HG03045 (cell line): Measurements from ENCODE around the gene JAZF1.
"Not testable (repeated sequence)": the region's sequence is repeated elsewhere in the genome, so short reads cannot be mapped to it uniquely, and the experiment has no call there.

ENCODE experiments used
- ATAC-seq: cut with Tn5 transposase; IDR thresholded peaks from one replicate; pipeline ENCODE4 v1.9.1; 2021; ENCODE audit warnings: mild to moderate bottlenecking, moderate library complexity; ENCODE audit not compliant: unreplicated experiment

JAZF1 gene

GRCh38 chr7:27948861-27949260 lies 231.7 kb downstream of the JAZF1 start:
- no peak for ATAC-seq

- no peak for ATAC-seq
Measured at GRCh38 chr7:27947586-27948278, 232.9 kb downstream of the JAZF1 start.

- ATAC-seq, result no peak
Measured at GRCh38 chr7:27946351-27946750, 234.2 kb downstream of the JAZF1 start.

GRCh38 chr7:27945058-27945795 lies 235.4 kb downstream of the JAZF1 start:
- no peak for ATAC-seq

- no peak for ATAC-seq
Measured at GRCh38 chr7:27944643-27945042, 236.0 kb downstream of the JAZF1 start.

GRCh38 chr7:27943241-27943640 lies 237.4 kb downstream of the JAZF1 start:
- ATAC-seq, result no peak

GRCh38 chr7:27942711-27943110 lies 237.9 kb downstream of the JAZF1 start:
- ATAC-seq, result no peak

GRCh38 chr7:27941522-27941921 lies 239.1 kb downstream of the JAZF1 start:
- no peak for ATAC-seq

- no peak for ATAC-seq
Measured at GRCh38 chr7:27940341-27940740, 240.3 kb downstream of the JAZF1 start.

GRCh38 chr7:27939893-27940292 lies 240.7 kb downstream of the JAZF1 start:
- ATAC-seq, result no peak

GRCh38 chr7:27936768-27937102 lies 243.9 kb downstream of the JAZF1 start:
- ATAC-seq, result no peak

- no peak for ATAC-seq
Measured at GRCh38 chr7:27936047-27936767, 244.4 kb downstream of the JAZF1 start.

- ATAC-seq, result no peak
Measured at GRCh38 chr7:27933671-27934565, 246.7 kb downstream of the JAZF1 start.

- no peak for ATAC-seq
Measured at GRCh38 chr7:27930910-27931476, 249.6 kb downstream of the JAZF1 start.

GRCh38 chr7:27929127-27929526 lies 251.5 kb downstream of the JAZF1 start:
- no peak for ATAC-seq

GRCh38 chr7:27928001-27928400 lies 252.6 kb downstream of the JAZF1 start:
- no peak for ATAC-seq

- no peak for ATAC-seq
Measured at GRCh38 chr7:27925573-27926201, 254.9 kb downstream of the JAZF1 start.

GRCh38 chr7:27923642-27923980 lies 257.0 kb downstream of the JAZF1 start:
- no peak for ATAC-seq

GRCh38 chr7:27922907-27923641 lies 257.5 kb downstream of the JAZF1 start:
- ATAC-seq, result no peak

GRCh38 chr7:27922389-27922788 lies 258.2 kb downstream of the JAZF1 start:
- not testable (repeated sequence) for ATAC-seq
